ENCODE data around the gene NUP85.

Gene NUP85

GRCh38 chr17:75174996-75175395 lies 30.5 kb upstream of the NUP85 start:
- no peak overlapping the region for H2AFZ ChIP-seq (ENCODE audit: low read depth, low read length)
- no peak overlapping the region for H3K9ac ChIP-seq (ENCODE audit: low read length)
- peaks cover 4% of the 10 kb centered on the region for H3K4me1 ChIP-seq (ENCODE audit: control insufficient read depth, insufficient read depth, low read depth, low read length)
- no peak for DNase-seq
- WGBS: 98% methylated on average over 8 of the region's 11 CpGs
- H2BK12ac ChIP-seq (ENCODE audit: low read length in 2 of 2): no peak overlapping the region
- H3K4ac ChIP-seq (ENCODE audit: low read depth in 1 of 2, low read length in 2 of 2): no peak overlapping the region
- H2BK15ac ChIP-seq (ENCODE audit: low read depth, poor library complexity, severe bottlenecking): no peak overlapping the region
- H2BK120ac ChIP-seq (ENCODE audit: low read depth, low read length): no peak overlapping the region
- H3K4me2 ChIP-seq (ENCODE audit: low read length, poor library complexity, severe bottlenecking): no peak overlapping the region
- no peak overlapping the region for H3K18ac ChIP-seq (ENCODE audit: low read depth in 1 of 2, low read length in 2 of 2)
- no peaks in the 10 kb centered on the region for H3K9me3 ChIP-seq (ENCODE audit: control insufficient read depth, low read length)
- H4K91ac ChIP-seq (ENCODE audit: low read length): no peak overlapping the region
- no peak overlapping the region for H3K23ac ChIP-seq (ENCODE audit: low read length in 2 of 2)
- no peak overlapping the region for H4K8ac ChIP-seq (ENCODE audit: low read length)
- no peak overlapping the region for H2AK5ac ChIP-seq (ENCODE audit: low read length, severe bottlenecking)
- no peak overlapping the region for H3K14ac ChIP-seq (ENCODE audit: low read length in 2 of 2)
- H3K79me1 ChIP-seq (replicated peaks; ENCODE audit: low read length, poor library complexity, severe bottlenecking): peaks cover 6% of the 10 kb centered on the region
- H3K27me3 ChIP-seq (ENCODE audit: control insufficient read depth in 1 of 2, insufficient read depth in 1 of 2, low read length in 2 of 2): no peaks in the 10 kb centered on the region
- H3K36me3 ChIP-seq (ENCODE audit: control insufficient read depth in 1 of 2, insufficient read depth in 2 of 2, low read depth in 1 of 2, low read length in 2 of 2): peaks cover 68 to 89% of the 10 kb centered on the region in 2 experiments
- no peak overlapping the region for H3K4me3 ChIP-seq (ENCODE audit: insufficient read depth in 1 of 2, low read depth in 1 of 2, low read length in 2 of 2)
- no peak overlapping the region for H2BK5ac ChIP-seq (ENCODE audit: low read depth, low read length, poor library complexity, severe bottlenecking)
- no peak overlapping the region for H3K27ac ChIP-seq (ENCODE audit: low read length, poor library complexity, severe bottlenecking)

- peaks cover 5% of the 10 kb centered on the region for H3K4me1 ChIP-seq (ENCODE audit: control insufficient read depth, insufficient read depth, low read depth, low read length)
- no peak overlapping the region for H2BK12ac ChIP-seq (ENCODE audit: low read length in 2 of 2)
- H3K4me3 ChIP-seq (ENCODE audit: insufficient read depth in 1 of 2, low read depth in 1 of 2, low read length in 2 of 2): no peak overlapping the region
- DNase-seq: no peak
- H3K23ac ChIP-seq (ENCODE audit: low read length in 2 of 2): no peak overlapping the region
- H3K27ac ChIP-seq (ENCODE audit: low read length, poor library complexity, severe bottlenecking): no peak overlapping the region
- H3K27me3 ChIP-seq (ENCODE audit: control insufficient read depth in 1 of 2, insufficient read depth in 1 of 2, low read length in 2 of 2): no peaks in the 10 kb centered on the region
- no peak overlapping the region for H3K14ac ChIP-seq (ENCODE audit: low read length in 2 of 2)
- H3K4me2 ChIP-seq (ENCODE audit: low read length, poor library complexity, severe bottlenecking): no peak overlapping the region
- H2AK5ac ChIP-seq (ENCODE audit: low read length, severe bottlenecking): no peak overlapping the region
- H3K79me1 ChIP-seq (replicated peaks; ENCODE audit: low read length, poor library complexity, severe bottlenecking): peaks cover 6% of the 10 kb centered on the region
- H3K18ac ChIP-seq (ENCODE audit: low read depth in 1 of 2, low read length in 2 of 2): no peak overlapping the region
- no peak overlapping the region for H4K91ac ChIP-seq (ENCODE audit: low read length)
- H2BK15ac ChIP-seq (ENCODE audit: low read depth, poor library complexity, severe bottlenecking): no peak overlapping the region
- H2BK5ac ChIP-seq (ENCODE audit: low read depth, low read length, poor library complexity, severe bottlenecking): no peak overlapping the region
- H3K9ac ChIP-seq (ENCODE audit: low read length): no peak overlapping the region
- no peak overlapping the region for H3K4ac ChIP-seq (ENCODE audit: low read depth in 1 of 2, low read length in 2 of 2)
- no peak overlapping the region for H2AFZ ChIP-seq (ENCODE audit: low read depth, low read length)
- 96% methylated on average over 5 of the region's 5 CpGs for WGBS
- no peak overlapping the region for H4K8ac ChIP-seq (ENCODE audit: low read length)
- no peaks in the 10 kb centered on the region for H3K9me3 ChIP-seq (ENCODE audit: control insufficient read depth, low read length)
- peaks cover 63 to 82% of the 10 kb centered on the region in 2 experiments for H3K36me3 ChIP-seq (ENCODE audit: control insufficient read depth in 1 of 2, insufficient read depth in 2 of 2, low read depth in 1 of 2, low read length in 2 of 2)
- no peak overlapping the region for H2BK120ac ChIP-seq (ENCODE audit: low read depth, low read length)
Observed at GRCh38 chr17:75176625-75177024, 28.9 kb upstream of the NUP85 start.

GRCh38 chr17:75178453-75178852 lies 27.0 kb upstream of the NUP85 start:
- Histone ChIP-seq H3K23ac (ENCODE audit: low read length in 2 of 2) (no peak overlapping the region), H3K4ac (ENCODE audit: low read depth in 1 of 2, low read length in 2 of 2) (no peak overlapping the region), H3K9ac (ENCODE audit: low read length) (no peak overlapping the region), H4K8ac (ENCODE audit: low read length) (no peak overlapping the region), H3K36me3 (ENCODE audit: control insufficient read depth in 1 of 2, insufficient read depth in 2 of 2, low read depth in 1 of 2, low read length in 2 of 2) (peaks cover 48 to 65% of the 10 kb centered on the region in 2 experiments), H3K27ac (ENCODE audit: low read length, poor library complexity, severe bottlenecking) (no peak overlapping the region), H2AFZ (ENCODE audit: low read depth, low read length) (no peak overlapping the region), H3K14ac (ENCODE audit: low read length in 2 of 2) (no peak overlapping the region), H2BK120ac (ENCODE audit: low read depth, low read length) (no peak overlapping the region), H3K9me3 (ENCODE audit: control insufficient read depth, low read length) (no peaks in the 10 kb centered on the region), H2AK5ac (ENCODE audit: low read length, severe bottlenecking) (no peak overlapping the region), H2BK15ac (ENCODE audit: low read depth, poor library complexity, severe bottlenecking) (no peak overlapping the region), H3K18ac (ENCODE audit: low read depth in 1 of 2, low read length in 2 of 2) (no peak overlapping the region), H3K27me3 (ENCODE audit: control insufficient read depth in 1 of 2, insufficient read depth in 1 of 2, low read length in 2 of 2) (no peaks in the 10 kb centered on the region), H3K4me2 (ENCODE audit: low read length, poor library complexity, severe bottlenecking) (no peak overlapping the region), H2BK12ac (ENCODE audit: low read length in 2 of 2) (no peak overlapping the region), H2BK5ac (ENCODE audit: low read depth, low read length, poor library complexity, severe bottlenecking) (no peak overlapping the region), H3K79me1 (replicated peaks; ENCODE audit: low read length, poor library complexity, severe bottlenecking) (peaks cover 1% of the 10 kb centered on the region), H3K4me1 (ENCODE audit: control insufficient read depth, insufficient read depth, low read depth, low read length) (peaks cover 5% of the 10 kb centered on the region), H3K4me3 (ENCODE audit: insufficient read depth in 1 of 2, low read depth in 1 of 2, low read length in 2 of 2) (no peak overlapping the region), H4K91ac (ENCODE audit: low read length) (no peak overlapping the region)
- WGBS: 95% methylated on average over 4 of the region's 6 CpGs
- no peak for DNase-seq

GRCh38 chr17:75181110-75181509 lies 24.4 kb upstream of the NUP85 start:
- H3K27ac ChIP-seq (ENCODE audit: low read length, poor library complexity, severe bottlenecking): no peak overlapping the region
- H2BK15ac ChIP-seq (ENCODE audit: low read depth, poor library complexity, severe bottlenecking): no peak overlapping the region
- peak overlapping the region; percentile 49 for H3K4me2 ChIP-seq (ENCODE audit: low read length, poor library complexity, severe bottlenecking)
- peaks cover 29 to 39% of the 10 kb centered on the region in 2 experiments for H3K36me3 ChIP-seq (ENCODE audit: control insufficient read depth in 1 of 2, insufficient read depth in 2 of 2, low read depth in 1 of 2, low read length in 2 of 2)
- WGBS: 46% methylated on average over 5 of the region's 8 CpGs
- no peak for DNase-seq
- H4K8ac ChIP-seq (ENCODE audit: low read length): no peak overlapping the region
- H2BK5ac ChIP-seq (ENCODE audit: low read depth, low read length, poor library complexity, severe bottlenecking): no peak overlapping the region
- peak overlapping the region in 1 of 2 experiments; percentile 98 for H3K4me3 ChIP-seq (ENCODE audit: insufficient read depth in 1 of 2, low read depth in 1 of 2, low read length in 2 of 2)
- no peaks in the 10 kb centered on the region for H3K27me3 ChIP-seq (ENCODE audit: control insufficient read depth in 1 of 2, insufficient read depth in 1 of 2, low read length in 2 of 2)
- no peak overlapping the region for H3K14ac ChIP-seq (ENCODE audit: low read length in 2 of 2)
- H3K9me3 ChIP-seq (ENCODE audit: control insufficient read depth, low read length): no peaks in the 10 kb centered on the region
- peaks cover 5% of the 10 kb centered on the region for H3K79me1 ChIP-seq (replicated peaks; ENCODE audit: low read length, poor library complexity, severe bottlenecking)
- H2AFZ ChIP-seq (ENCODE audit: low read depth, low read length): no peak overlapping the region
- H4K91ac ChIP-seq (ENCODE audit: low read length): no peak overlapping the region
- H3K18ac ChIP-seq (ENCODE audit: low read depth in 1 of 2, low read length in 2 of 2): no peak overlapping the region
- H2BK12ac ChIP-seq (ENCODE audit: low read length in 2 of 2): no peak overlapping the region
- H3K4ac ChIP-seq (ENCODE audit: low read depth in 1 of 2, low read length in 2 of 2): no peak overlapping the region
- no peak overlapping the region for H2BK120ac ChIP-seq (ENCODE audit: low read depth, low read length)
- H3K9ac ChIP-seq (ENCODE audit: low read length): peak overlapping the region; percentile 95
- no peak overlapping the region for H2AK5ac ChIP-seq (ENCODE audit: low read length, severe bottlenecking)
- H3K4me1 ChIP-seq (ENCODE audit: control insufficient read depth, insufficient read depth, low read depth, low read length): peaks cover 5% of the 10 kb centered on the region
- H3K23ac ChIP-seq (ENCODE audit: low read length in 2 of 2): no peak overlapping the region

Data from mesenchymal stem cell (in vitro differentiated cells and primary cell).